ENCODE measurements around the gene MGRN1.

GRCh38 chr16:4640572-4641305, 16.1 kb downstream of the MGRN1 start:
- TF ChIP-seq CTCF (conservative IDR thresholded peaks at IDR 0.05; ENCODE audit: low read depth, low read length) (no peak), EZH2 (IDR thresholded peaks at IDR 0.05; ENCODE audit: borderline replicate concordance, low read depth, low read length, poor library complexity, severe bottlenecking) (no peak)
